Fibroblast of mammary gland (primary cell): ENCODE results near the gene RAB7A.
A peak's percentile ranks its signal among the peaks of the same experiment; 100 is the strongest.

Source experiments
- DNase-seq: peaks from one replicate; pipeline ENCODE4 v3.0.0-alpha.2; 2010; ENCODE audit warnings: low read depth
- H3K4me3 ChIP-seq: 2 replicates; pipeline ENCODE4 v1.5.1; 2011; ENCODE audit warnings: low read depth, mild to moderate bottlenecking, low read length, moderate library complexity; ENCODE audit not compliant: control insufficient read depth
- CTCF ChIP-seq: conservative IDR thresholded peaks from 2 replicates; pipeline ENCODE4 v1.5.1; 2011; ENCODE audit warnings: low read depth, low read length, inconsistent platforms; ENCODE audit not compliant: control insufficient read depth, insufficient read depth

Gene RAB7A

GRCh38 chr3:128859630-128860029 lies 133.6 kb downstream of the RAB7A start:
- no peak overlapping the region for H3K4me3 ChIP-seq
- TF ChIP-seq CTCF, result no peak
- DNase-seq, result no peak

DNA sequence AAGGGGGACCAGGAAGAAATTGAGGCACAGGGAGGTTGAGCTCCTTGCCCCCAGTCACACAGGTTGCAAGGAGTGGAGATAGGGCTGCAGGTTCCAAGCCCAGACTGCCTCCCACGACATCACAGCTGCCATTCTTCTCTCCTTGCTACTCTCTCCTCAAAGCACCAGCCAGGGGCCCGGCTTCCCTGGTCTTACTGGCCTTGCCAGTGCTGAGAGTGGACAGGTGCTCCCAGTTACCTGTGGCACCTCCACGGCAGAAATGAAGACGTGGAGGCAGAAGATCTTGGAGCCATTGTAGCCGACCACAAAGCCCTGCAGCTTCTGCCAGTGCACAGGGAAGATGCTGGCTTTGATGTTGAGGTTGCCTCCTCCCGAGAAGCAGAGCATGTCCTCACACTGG lies 135.5 kb downstream of the RAB7A start:
- no peak for DNase-seq
- no peak overlapping the region for H3K4me3 ChIP-seq
- TF ChIP-seq CTCF, result no peak

DNA sequence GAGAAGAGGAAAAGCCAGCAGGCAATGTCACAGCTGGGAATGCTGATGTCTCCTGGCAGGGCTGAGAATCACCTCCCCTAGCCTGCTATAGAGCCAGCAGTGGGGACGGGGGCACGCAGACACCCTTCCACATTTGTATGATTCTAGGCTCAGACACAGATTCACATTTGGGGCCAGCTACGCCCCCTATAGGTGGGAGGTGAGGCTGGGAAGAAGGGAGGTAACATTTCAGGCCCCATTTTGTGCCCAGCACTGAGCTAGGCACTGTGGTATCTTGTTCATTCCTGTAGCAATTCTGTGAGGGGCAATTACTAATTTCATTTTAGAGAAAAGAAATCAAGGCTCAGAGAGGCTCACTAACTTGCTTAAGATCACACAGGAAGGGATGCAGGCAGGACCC lies 137.6 kb downstream of the RAB7A start:
- no peak overlapping the region for H3K4me3 ChIP-seq
- peak; percentile 33 for TF ChIP-seq CTCF
- DNase-seq, result no peak
